Gastroesophageal sphincter (tissue), 4 donors: Measurements from ENCODE around the gene MADCAM1. TPM values are rescaled to one million over a fixed set of nuclear protein-coding genes. Genes with fewer than 3 reads are reported as not detected.

Source experiments
- ATAC-seq: fragments of 150-250 bp; one replicate; pipeline ENCODE4 v1.9.1; 2016; ENCODE audit warnings: mild to moderate bottlenecking, moderate library complexity
- H3K27ac ChIP-seq, 4 donors: fragments of 200-600 bp; sonication (generic) in 3 of 4; 1 replicate in 3 of 4; 2 replicates in 1 of 4; pipeline ENCODE4 v1.5.1; 2016 to 2019
- H3K27me3 ChIP-seq: fragments of 200-600 bp; sonication (generic); one replicate; pipeline ENCODE4 v1.5.1; 2019
- H3K36me3 ChIP-seq, 2 donors: fragments of 200-600 bp; sonication (generic); one replicate each; pipeline ENCODE4 v1.5.1; 2019; ENCODE audit warnings: control low read depth in 1 of 2
- H3K4me1 ChIP-seq, 3 donors: fragments of 200-600 bp; sonication (generic); 1 replicate in 2 of 3; 2 replicates in 1 of 3; pipeline ENCODE4 v1.5.1; 2016 to 2019; ENCODE audit warnings: control low read depth in 2 of 3
- H3K4me3 ChIP-seq, 2 donors: fragments of 200-600 bp; sonication (generic); one replicate each; pipeline ENCODE4 v1.5.1; 2019; ENCODE audit warnings: mild to moderate bottlenecking in 1 of 2, moderate library complexity in 1 of 2
- H3K9me3 ChIP-seq, 3 donors: fragments of 200-600 bp; sonication (generic); one replicate each; pipeline ENCODE4 v1.5.1; 2017 to 2019; ENCODE audit warnings: control low read depth in 2 of 3
- EP300 ChIP-seq: sonication (generic); formaldehyde crosslinking; IDR thresholded peaks from one replicate; pipeline ENCODE4 v1.6.1; 2017; ENCODE audit warnings: antibody characterized with exemption, mild to moderate bottlenecking
- POLR2A ChIP-seq, 2 donors: fragments of 450-650 bp; IDR thresholded peaks; one replicate each; pipeline ENCODE4 v1.6.1; 2017; ENCODE audit warnings: antibody characterized with exemption in 2 of 2, mild to moderate bottlenecking in 2 of 2, moderate library complexity in 1 of 2
- POLR2AphosphoS5 ChIP-seq: sonication (generic); formaldehyde crosslinking; IDR thresholded peaks from one replicate; pipeline ENCODE4 v1.6.1; 2017; ENCODE audit warnings: antibody characterized with exemption
- WGBS, 2 donors: methylation state at CpG; one replicate each; pipeline ENCODE4 v1.1.5; 2018; ENCODE audit warnings: low coverage in 1 of 2; 5-methylcytosine and 5-hydroxymethylcytosine counted together
- total RNA-seq, 4 donors: library from RNA; depleted of rRNA; stranded (reverse); fragments of >200 nt; gene quantifications; one replicate each; pipeline ENCODE4 v1.1.0, GENCODE V29; 2016
- TF ChIP-seq, protein P1 (sequence below), 4 experiments: fragments of 200-600 bp in 2 of 4; fragments of 450-650 bp in 2 of 4; sonication (generic) in 1 of 4; IDR thresholded peaks; one replicate each; pipeline ENCODE4 v1.5.1; 2017 to 2019; ENCODE audit warnings: antibody characterized with exemption in 4 of 4, mild to moderate bottlenecking in 2 of 4, moderate library complexity in 2 of 4

The MADCAM1 gene
- total RNA-seq, 4 donors from 2014 or later, result 0.20 to 0.46 (median 0.40) TPM; not detected in 1

DNA sequence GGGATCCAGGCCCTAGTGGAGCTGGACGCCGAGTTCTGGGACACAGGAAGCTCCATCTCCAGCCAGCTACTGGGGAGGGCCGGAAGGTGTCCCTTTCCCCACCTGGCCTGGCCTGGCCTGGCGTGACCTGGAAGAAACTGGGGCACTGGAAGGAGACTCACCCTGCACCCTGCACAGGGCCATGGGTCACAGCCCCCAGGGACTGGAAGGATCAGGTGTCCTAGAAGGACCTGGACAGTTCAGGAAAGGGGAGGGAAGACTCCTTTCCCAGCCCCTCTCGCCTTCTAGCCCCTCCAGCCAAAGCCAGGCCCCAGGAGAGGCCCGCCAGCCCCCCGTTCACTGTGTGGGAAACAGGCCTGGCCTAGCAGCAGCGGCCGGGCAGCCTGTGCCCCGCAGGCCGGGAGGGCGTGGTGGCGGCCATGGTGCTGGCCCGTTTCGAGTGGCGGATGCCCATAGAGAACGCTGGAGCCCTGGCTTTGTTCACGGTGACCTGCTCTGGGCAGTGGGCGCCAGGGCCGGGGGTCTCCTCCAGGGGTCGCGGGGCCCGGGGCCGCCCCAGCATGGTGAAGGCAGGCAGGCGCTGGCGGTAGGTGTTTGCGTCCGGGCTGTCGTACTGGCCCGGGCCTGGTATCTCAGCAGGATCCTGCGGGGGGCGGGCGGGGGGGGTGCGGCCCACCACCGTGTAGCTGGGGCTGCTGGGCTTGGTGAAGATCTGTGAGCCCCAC, 32.6 kb upstream of the MADCAM1 start:
- peaks cover 0 to 31% (median 16%) of the 10 kb centered on the region in 3 donors for H3K4me1 ChIP-seq
- no peak for ATAC-seq
- 55 to 100% methylated on average over 1 to 3 of the region's 35 CpGs for WGBS, 2 donors
- no peak for TF ChIP-seq POLR2AphosphoS5
- TF ChIP-seq, protein P1, sequence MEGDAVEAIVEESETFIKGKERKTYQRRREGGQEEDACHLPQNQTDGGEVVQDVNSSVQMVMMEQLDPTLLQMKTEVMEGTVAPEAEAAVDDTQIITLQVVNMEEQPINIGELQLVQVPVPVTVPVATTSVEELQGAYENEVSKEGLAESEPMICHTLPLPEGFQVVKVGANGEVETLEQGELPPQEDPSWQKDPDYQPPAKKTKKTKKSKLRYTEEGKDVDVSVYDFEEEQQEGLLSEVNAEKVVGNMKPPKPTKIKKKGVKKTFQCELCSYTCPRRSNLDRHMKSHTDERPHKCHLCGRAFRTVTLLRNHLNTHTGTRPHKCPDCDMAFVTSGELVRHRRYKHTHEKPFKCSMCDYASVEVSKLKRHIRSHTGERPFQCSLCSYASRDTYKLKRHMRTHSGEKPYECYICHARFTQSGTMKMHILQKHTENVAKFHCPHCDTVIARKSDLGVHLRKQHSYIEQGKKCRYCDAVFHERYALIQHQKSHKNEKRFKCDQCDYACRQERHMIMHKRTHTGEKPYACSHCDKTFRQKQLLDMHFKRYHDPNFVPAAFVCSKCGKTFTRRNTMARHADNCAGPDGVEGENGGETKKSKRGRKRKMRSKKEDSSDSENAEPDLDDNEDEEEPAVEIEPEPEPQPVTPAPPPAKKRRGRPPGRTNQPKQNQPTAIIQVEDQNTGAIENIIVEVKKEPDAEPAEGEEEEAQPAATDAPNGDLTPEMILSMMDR (IDR thresholded peaks at IDR 0.05), result no peak
- no peak for TF ChIP-seq EP300
- no peak for TF ChIP-seq POLR2A (IDR thresholded peaks at IDR 0.05)
- H3K27ac ChIP-seq, result no peak overlapping the region
- H3K4me3 ChIP-seq, result no peak overlapping the region
- H3K27me3 ChIP-seq, result peaks cover 15% of the 10 kb centered on the region
- H3K36me3 ChIP-seq, result no peaks in the 10 kb centered on the region
- H3K9me3 ChIP-seq, result no peaks in the 10 kb centered on the region

DNA sequence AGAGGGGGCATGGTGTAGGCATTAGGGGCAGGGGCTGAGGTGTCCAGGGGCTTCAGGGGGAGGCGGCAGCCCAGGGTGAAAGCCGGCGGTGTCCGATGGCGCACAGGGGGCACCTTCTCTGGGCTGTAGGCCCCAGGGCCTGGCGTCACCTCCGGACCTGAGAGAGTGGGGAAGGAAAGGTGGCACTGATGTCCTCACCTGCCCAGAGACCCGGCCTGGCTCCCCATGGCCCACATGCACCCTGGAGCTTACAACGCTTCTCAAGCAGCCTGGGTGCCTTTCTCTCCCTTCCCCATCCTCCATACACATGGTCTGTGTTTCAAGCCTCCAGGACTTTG, 32.1 kb upstream of the MADCAM1 start:
- H3K27me3 ChIP-seq, result peaks cover 15% of the 10 kb centered on the region
- H3K36me3 ChIP-seq, result no peaks in the 10 kb centered on the region
- ATAC-seq, result no peak
- TF ChIP-seq POLR2AphosphoS5 (no peak), EP300 (no peak), POLR2A (IDR thresholded peaks at IDR 0.05) (no peak)
- TF ChIP-seq, protein P1 (IDR thresholded peaks at IDR 0.05), result no peak
- no peaks in the 10 kb centered on the region for H3K9me3 ChIP-seq
- no peak overlapping the region for H3K27ac ChIP-seq
- H3K4me1 ChIP-seq, result peaks cover 0 to 27% (median 16%) of the 10 kb centered on the region in 3 donors
- WGBS, 2 donors, result 76 to 100% methylated on average over 2 to 3 of the region's 9 CpGs
- H3K4me3 ChIP-seq, result no peak overlapping the region

DNA sequence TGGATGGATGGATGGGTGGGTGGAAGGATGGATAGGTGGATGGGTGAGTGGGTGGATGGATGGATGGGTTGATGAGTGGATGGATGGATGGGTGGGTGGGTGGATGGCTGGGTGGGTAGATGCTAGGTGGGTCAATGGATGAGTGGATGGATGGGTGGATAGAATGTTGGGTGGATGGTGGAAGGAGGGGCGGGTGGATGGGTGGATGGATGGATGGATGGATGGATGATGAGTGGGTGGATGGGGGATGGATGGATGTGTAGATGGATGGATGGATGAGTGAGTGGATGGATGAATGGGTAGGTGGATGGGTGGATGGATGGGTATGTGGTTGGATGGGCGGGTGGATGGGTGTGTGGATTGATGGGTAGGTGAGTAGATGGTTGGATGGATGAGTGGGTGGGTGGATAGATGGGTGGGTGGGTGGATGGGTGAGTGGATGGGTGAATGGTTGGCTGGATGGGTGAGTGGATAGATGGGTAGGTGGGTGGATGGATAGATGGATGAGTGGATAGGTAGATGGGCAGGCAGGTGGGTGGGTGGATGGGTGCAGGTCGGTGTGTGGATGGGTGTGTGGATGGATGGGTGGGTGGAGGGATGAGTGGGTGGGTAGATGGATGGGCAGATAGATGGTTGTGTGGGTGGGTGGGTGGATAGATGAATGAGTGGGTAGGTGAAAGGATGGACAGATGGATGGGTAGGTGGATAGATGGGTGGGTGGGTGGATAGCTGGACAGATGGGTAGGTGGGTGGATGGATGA, 31.1 kb upstream of the MADCAM1 start:
- 59 to 94% methylated on average over 3 of the region's 3 CpGs for WGBS, 2 donors
- Histone ChIP-seq H3K36me3 (no peaks in the 10 kb centered on the region), H3K27me3 (peaks cover 15% of the 10 kb centered on the region), H3K9me3 (no peaks in the 10 kb centered on the region), H3K4me3 (no peak overlapping the region), H3K4me1 (peaks cover 0 to 16% (median 11%) of the 10 kb centered on the region in 3 donors), H3K27ac (no peak overlapping the region)
- no peak for ATAC-seq
- TF ChIP-seq EP300, result no peak
- TF ChIP-seq, protein P1 (IDR thresholded peaks at IDR 0.05), result no peak
- TF ChIP-seq POLR2A (IDR thresholded peaks at IDR 0.05), result no peak
- TF ChIP-seq POLR2AphosphoS5, result no peak

DNA sequence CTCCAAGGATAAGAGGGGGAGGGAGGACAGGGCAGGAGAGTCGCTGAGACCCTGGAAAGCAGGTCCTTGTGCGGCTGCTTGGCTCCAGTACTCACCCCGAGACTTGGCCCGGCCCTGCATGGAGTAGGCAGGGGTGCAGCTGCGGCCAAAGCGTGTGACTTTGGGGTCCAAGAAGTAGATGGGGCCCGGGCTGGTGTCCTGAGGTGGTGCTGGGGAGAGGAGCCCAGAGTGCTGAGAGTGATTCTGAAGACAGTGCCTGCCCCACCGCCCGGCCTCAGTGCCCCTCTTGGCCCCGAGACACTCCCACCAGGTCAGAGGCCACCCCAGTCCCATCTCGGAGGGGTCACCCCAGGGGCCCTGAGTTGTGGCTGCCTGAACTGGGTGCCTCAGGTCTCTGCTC, 28.7 kb upstream of the MADCAM1 start:
- TF ChIP-seq POLR2A (IDR thresholded peaks at IDR 0.05) (no peak), POLR2AphosphoS5 (no peak), EP300 (no peak)
- TF ChIP-seq, protein P1 (IDR thresholded peaks at IDR 0.05), result no peak
- H3K9me3 ChIP-seq, result no peaks in the 10 kb centered on the region
- no peaks in the 10 kb centered on the region for H3K36me3 ChIP-seq
- no peaks in the 10 kb centered on the region for H3K4me1 ChIP-seq
- H3K27ac ChIP-seq, result no peak overlapping the region
- 60% methylated on average over 1 of the region's 11 CpGs; no CpG with 5 or more reads in 1 of the 2 donors for WGBS, 2 donors
- ATAC-seq, result no peak
- no peak overlapping the region for H3K4me3 ChIP-seq
- no peaks in the 10 kb centered on the region for H3K27me3 ChIP-seq
